Measurements from ENCODE around the gene MCF2L. TPM values are rescaled to one million over a fixed set of nuclear protein-coding genes. Genes with fewer than 3 reads are reported as not detected.
"Not testable (repeated sequence)": the region's sequence is repeated elsewhere in the genome, so short reads cannot be mapped to it uniquely, and the experiment has no call there.

The MCF2L gene
- total and polyA plus RNA-seq, 7 experiments from 2014 or later, result 0.51 to 32.6 (median 19.7) TPM

- H3K36me3 Mint-ChIP-seq; H3K27me3 Mint-ChIP-seq; intact Hi-C loops (cut with micrococcal nuclease); DNase-seq; H3K4me3 Mint-ChIP-seq; H3K36me3 ChIP-seq (ENCODE audit: control insufficient read depth in 2 of 3, insufficient read depth in 3 of 3, low read length in 3 of 3); H3K9me3 Mint-ChIP-seq; H3K4me3 ChIP-seq (ENCODE audit: low read length); H3K9me3 ChIP-seq (ENCODE audit: control insufficient read depth in 2 of 3, low read length in 3 of 3); H3K4me1 Mint-ChIP-seq; ATAC-seq; H3K27ac Mint-ChIP-seq; POLR2A ChIA-PET; H3K4me1 ChIP-seq (ENCODE audit: control insufficient read depth in 2 of 2, insufficient read depth in 2 of 2, low read length in 2 of 2); H3K27ac ChIP-seq (ENCODE audit: low read depth, low read length); H3K27me3 ChIP-seq (ENCODE audit: control insufficient read depth in 2 of 2, insufficient read depth in 2 of 2, low read length in 2 of 2); CTCF ChIA-PET: not testable (repeated sequence)
These were observed 139.5 kb downstream of the MCF2L start for GRCh38 chr13:113108521-113108920.

- Histone ChIP-seq H3K4me3 (ENCODE audit: low read length) (no peak overlapping the region), H3K9me3 (ENCODE audit: control insufficient read depth in 2 of 3, low read length in 3 of 3) (no peaks in the 10 kb centered on the region), H3K27me3 (ENCODE audit: control insufficient read depth in 2 of 2, insufficient read depth in 2 of 2, low read length in 2 of 2) (peaks cover 0 to 8% of the 10 kb centered on the region in 2 donors), H3K4me1 (ENCODE audit: control insufficient read depth in 2 of 2, insufficient read depth in 2 of 2, low read length in 2 of 2) (peaks cover 3 to 6% of the 10 kb centered on the region in 2 donors), H3K36me3 (ENCODE audit: control insufficient read depth in 2 of 3, insufficient read depth in 3 of 3, low read length in 3 of 3) (no peaks in the 10 kb centered on the region), H3K27ac (ENCODE audit: low read depth, low read length) (no peak overlapping the region)
- CTCF ChIA-PET, result no interaction called here
- no peaks in the 10 kb centered on the region for H3K9me3 Mint-ChIP-seq
- no peak for ATAC-seq
- DNase-seq, result no peak
- H3K4me1 Mint-ChIP-seq, result peaks cover 0 to 3% (median 0%) of the 10 kb centered on the region in 7 donors
- peak overlapping the region in 7 of 10 donors; percentile 30 to 74 (median 55) for H3K4me3 Mint-ChIP-seq
- no peaks in the 10 kb centered on the region for H3K36me3 Mint-ChIP-seq
- no peak overlapping the region for H3K27ac Mint-ChIP-seq
- peaks cover 0 to 6% (median 0%) of the 10 kb centered on the region in 5 donors for H3K27me3 Mint-ChIP-seq
- intact Hi-C loops (cut with micrococcal nuclease), result no loop called here
- POLR2A ChIA-PET, result no interaction called here
These were observed 140.4 kb downstream of the MCF2L start for GRCh38 chr13:113109151-113110047.

GRCh38 chr13:113110048-113110851 lies 141.2 kb downstream of the MCF2L start:
- no peaks in the 10 kb centered on the region for H3K9me3 Mint-ChIP-seq
- Histone ChIP-seq H3K27ac (ENCODE audit: low read depth, low read length) (no peak overlapping the region), H3K4me3 (ENCODE audit: low read length) (peak overlapping the region; percentile 43), H3K27me3 (ENCODE audit: control insufficient read depth in 2 of 2, insufficient read depth in 2 of 2, low read length in 2 of 2) (peaks cover 0 to 8% of the 10 kb centered on the region in 2 donors), H3K36me3 (ENCODE audit: control insufficient read depth in 2 of 3, insufficient read depth in 3 of 3, low read length in 3 of 3) (no peaks in the 10 kb centered on the region), H3K4me1 (ENCODE audit: control insufficient read depth in 2 of 2, insufficient read depth in 2 of 2, low read length in 2 of 2) (peaks cover 3 to 6% of the 10 kb centered on the region in 2 donors), H3K9me3 (ENCODE audit: control insufficient read depth in 2 of 3, low read length in 3 of 3) (no peaks in the 10 kb centered on the region)
- peak overlapping the region in 5 of 10 donors; percentile 12 to 74 (median 54) for H3K4me3 Mint-ChIP-seq
- no peaks in the 10 kb centered on the region for H3K36me3 Mint-ChIP-seq
- H3K4me1 Mint-ChIP-seq, result peaks cover 0 to 3% (median 0%) of the 10 kb centered on the region in 7 donors
- ChIA-PET POLR2A (no interaction called here), CTCF (no interaction called here)
- ATAC-seq (peak; percentile 39), DNase-seq (peak in 4 of 9 donors; percentile 13 to 25 (median 18))
- intact Hi-C loops (cut with micrococcal nuclease), result no loop called here
- peaks cover 0 to 6% (median 0%) of the 10 kb centered on the region in 5 donors for H3K27me3 Mint-ChIP-seq
- H3K27ac Mint-ChIP-seq, result no peak overlapping the region

- peaks cover 0 to 6% (median 0%) of the 10 kb centered on the region in 5 donors for H3K27me3 Mint-ChIP-seq
- H3K9me3 Mint-ChIP-seq, result no peaks in the 10 kb centered on the region
- no peaks in the 10 kb centered on the region for H3K36me3 Mint-ChIP-seq
- Histone ChIP-seq H3K36me3 (ENCODE audit: control insufficient read depth in 2 of 3, insufficient read depth in 3 of 3, low read length in 3 of 3) (no peaks in the 10 kb centered on the region), H3K27me3 (ENCODE audit: control insufficient read depth in 2 of 2, insufficient read depth in 2 of 2, low read length in 2 of 2) (peaks cover 0 to 8% of the 10 kb centered on the region in 2 donors), H3K4me1 (ENCODE audit: control insufficient read depth in 2 of 2, insufficient read depth in 2 of 2, low read length in 2 of 2) (peaks cover 3 to 6% of the 10 kb centered on the region in 2 donors), H3K4me3 (ENCODE audit: low read length) (peak overlapping the region; percentile 43), H3K9me3 (ENCODE audit: control insufficient read depth in 2 of 3, low read length in 3 of 3) (no peaks in the 10 kb centered on the region), H3K27ac (ENCODE audit: low read depth, low read length) (no peak overlapping the region)
- POLR2A ChIA-PET, result no interaction called here
- peak; percentile 19 for ATAC-seq
- intact Hi-C loops (cut with micrococcal nuclease), result no loop called here
- H3K27ac Mint-ChIP-seq, result no peak overlapping the region
- peak overlapping the region in 7 of 10 donors; percentile 36 to 74 (median 56) for H3K4me3 Mint-ChIP-seq
- peaks cover 0 to 3% (median 0%) of the 10 kb centered on the region in 7 donors for H3K4me1 Mint-ChIP-seq
- DNase-seq, result no peak
- CTCF ChIA-PET, result no interaction called here
These were observed 141.9 kb downstream of the MCF2L start for GRCh38 chr13:113110852-113111315.

GRCh38 chr13:113111821-113112220 lies 142.8 kb downstream of the MCF2L start:
- H3K27me3 Mint-ChIP-seq; H3K36me3 ChIP-seq (ENCODE audit: control insufficient read depth in 2 of 3, insufficient read depth in 3 of 3, low read length in 3 of 3); H3K9me3 ChIP-seq (ENCODE audit: control insufficient read depth in 2 of 3, low read length in 3 of 3); H3K27me3 ChIP-seq (ENCODE audit: control insufficient read depth in 2 of 2, insufficient read depth in 2 of 2, low read length in 2 of 2); CTCF ChIA-PET; H3K9me3 Mint-ChIP-seq; POLR2A ChIA-PET; ATAC-seq; H3K4me3 Mint-ChIP-seq; H3K27ac Mint-ChIP-seq; H3K4me1 Mint-ChIP-seq; DNase-seq; H3K4me3 ChIP-seq (ENCODE audit: low read length); intact Hi-C loops (cut with micrococcal nuclease); H3K4me1 ChIP-seq (ENCODE audit: control insufficient read depth in 2 of 2, insufficient read depth in 2 of 2, low read length in 2 of 2); H3K27ac ChIP-seq (ENCODE audit: low read depth, low read length); H3K36me3 Mint-ChIP-seq: not testable (repeated sequence)

GRCh38 chr13:113112475-113112874 lies 143.5 kb downstream of the MCF2L start:
- H3K36me3 Mint-ChIP-seq; intact Hi-C loops (cut with micrococcal nuclease); POLR2A ChIA-PET: not testable (repeated sequence)

More at GRCh38 chr13:113112475-113112874, 143.5 kb downstream of the MCF2L start:
- ATAC-seq; H3K27me3 ChIP-seq (ENCODE audit: control insufficient read depth in 2 of 2, insufficient read depth in 2 of 2, low read length in 2 of 2); CTCF ChIA-PET; H3K4me1 ChIP-seq (ENCODE audit: control insufficient read depth in 2 of 2, insufficient read depth in 2 of 2, low read length in 2 of 2); H3K36me3 ChIP-seq (ENCODE audit: control insufficient read depth in 2 of 3, insufficient read depth in 3 of 3, low read length in 3 of 3); H3K9me3 Mint-ChIP-seq; H3K27ac Mint-ChIP-seq; H3K9me3 ChIP-seq (ENCODE audit: control insufficient read depth in 2 of 3, low read length in 3 of 3); DNase-seq; H3K27ac ChIP-seq (ENCODE audit: low read depth, low read length); H3K4me1 Mint-ChIP-seq; H3K4me3 ChIP-seq (ENCODE audit: low read length); H3K4me3 Mint-ChIP-seq; H3K27me3 Mint-ChIP-seq: not testable (repeated sequence)

All from naive thymus-derived CD4-positive, alpha-beta T cell (primary cell).